DOHH2 (cell line): Measurements from ENCODE around the gene NLGN1.

Experiments
- EZH2phosphoT487 ChIP-seq: fragments of 200-600 bp; sonication (generic); IDR thresholded peaks from 2 replicates; pipeline ENCODE4 v1.6.1; 2017; ENCODE audit warnings: borderline replicate concordance, mild to moderate bottlenecking, antibody characterized with exemption, low read length, moderate library complexity, mixed read lengths
- TF ChIP-seq, protein P1 (sequence below): fragments of 200-600 bp; sonication (generic); IDR thresholded peaks from one replicate; pipeline ENCODE4 v1.5.1; 2014; ENCODE audit warnings: antibody characterized with exemption, mild to moderate bottlenecking, low read depth, low read length; ENCODE audit not compliant: poor library complexity, severe bottlenecking

DNA sequence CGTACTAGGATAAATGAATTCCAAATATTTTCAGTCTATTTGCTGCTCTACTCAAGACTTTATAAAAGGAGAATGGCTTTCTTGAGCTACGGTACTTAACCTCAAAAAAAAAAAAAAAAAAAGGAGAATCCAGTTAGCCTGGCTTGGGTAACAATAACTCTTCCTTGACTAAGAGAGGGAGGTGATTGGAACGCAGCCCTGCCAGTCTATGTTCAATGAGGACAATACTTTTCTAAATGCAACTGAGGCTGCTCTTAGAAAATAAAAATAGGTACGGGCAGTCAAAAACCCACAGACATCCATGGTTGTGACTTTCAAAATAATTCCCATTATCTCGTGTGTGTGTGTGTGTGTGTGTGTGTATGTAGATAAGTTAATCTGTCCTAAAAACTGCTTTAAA, 799.9 kb downstream of the NLGN1 start:
- TF ChIP-seq, protein P1, sequence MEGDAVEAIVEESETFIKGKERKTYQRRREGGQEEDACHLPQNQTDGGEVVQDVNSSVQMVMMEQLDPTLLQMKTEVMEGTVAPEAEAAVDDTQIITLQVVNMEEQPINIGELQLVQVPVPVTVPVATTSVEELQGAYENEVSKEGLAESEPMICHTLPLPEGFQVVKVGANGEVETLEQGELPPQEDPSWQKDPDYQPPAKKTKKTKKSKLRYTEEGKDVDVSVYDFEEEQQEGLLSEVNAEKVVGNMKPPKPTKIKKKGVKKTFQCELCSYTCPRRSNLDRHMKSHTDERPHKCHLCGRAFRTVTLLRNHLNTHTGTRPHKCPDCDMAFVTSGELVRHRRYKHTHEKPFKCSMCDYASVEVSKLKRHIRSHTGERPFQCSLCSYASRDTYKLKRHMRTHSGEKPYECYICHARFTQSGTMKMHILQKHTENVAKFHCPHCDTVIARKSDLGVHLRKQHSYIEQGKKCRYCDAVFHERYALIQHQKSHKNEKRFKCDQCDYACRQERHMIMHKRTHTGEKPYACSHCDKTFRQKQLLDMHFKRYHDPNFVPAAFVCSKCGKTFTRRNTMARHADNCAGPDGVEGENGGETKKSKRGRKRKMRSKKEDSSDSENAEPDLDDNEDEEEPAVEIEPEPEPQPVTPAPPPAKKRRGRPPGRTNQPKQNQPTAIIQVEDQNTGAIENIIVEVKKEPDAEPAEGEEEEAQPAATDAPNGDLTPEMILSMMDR, result no peak
- TF ChIP-seq EZH2phosphoT487, result no peak
